HG03139 (cell line): ENCODE data around the gene SVOPL.

Source experiments
- ATAC-seq: cut with Tn5 transposase; IDR thresholded peaks from one replicate; pipeline ENCODE4 v1.9.1; 2021; ENCODE audit not compliant: unreplicated experiment

SVOPL gene

GRCh38 chr7:138610671-138611170 is 90.4 kb downstream of the SVOPL start:
- ATAC-seq: no peak

- no peak for ATAC-seq
These were observed 92.9 kb downstream of the SVOPL start for GRCh38 chr7:138608275-138608674.

- ATAC-seq: no peak
These were observed 93.7 kb downstream of the SVOPL start for GRCh38 chr7:138607216-138608126.

- no peak for ATAC-seq
These were observed 94.9 kb downstream of the SVOPL start for GRCh38 chr7:138606236-138606635.

GRCh38 chr7:138603549-138604318 is 97.4 kb downstream of the SVOPL start:
- ATAC-seq: no peak

- ATAC-seq: no peak
These were observed 98.7 kb downstream of the SVOPL start for GRCh38 chr7:138602451-138602850.

- ATAC-seq: no peak
These were observed 105.7 kb downstream of the SVOPL start for GRCh38 chr7:138595454-138595853.

- ATAC-seq: no peak
These were observed 111.0 kb downstream of the SVOPL start for GRCh38 chr7:138590154-138590553.

GRCh38 chr7:138588986-138589385 is 112.2 kb downstream of the SVOPL start:
- no peak for ATAC-seq

GRCh38 chr7:138587485-138587884 is 113.7 kb downstream of the SVOPL start:
- ATAC-seq: no peak

GRCh38 chr7:138585283-138585993 is 115.7 kb downstream of the SVOPL start:
- ATAC-seq: no peak

GRCh38 chr7:138584696-138585095 is 116.5 kb downstream of the SVOPL start:
- no peak for ATAC-seq

GRCh38 chr7:138584283-138584682 is 116.9 kb downstream of the SVOPL start:
- no peak for ATAC-seq

GRCh38 chr7:138581065-138581464 is 120.1 kb downstream of the SVOPL start:
- ATAC-seq: no peak

- no peak for ATAC-seq
These were observed 121.5 kb downstream of the SVOPL start for GRCh38 chr7:138579671-138580070.

- no peak for ATAC-seq
These were observed 122.0 kb downstream of the SVOPL start for GRCh38 chr7:138579136-138579535.

- no peak for ATAC-seq
These were observed 125.2 kb downstream of the SVOPL start for GRCh38 chr7:138575897-138576428.

- no peak for ATAC-seq
These were observed 127.4 kb downstream of the SVOPL start for GRCh38 chr7:138573741-138574140.

GRCh38 chr7:138570715-138571114 is 130.4 kb downstream of the SVOPL start:
- ATAC-seq: no peak

- ATAC-seq: no peak
These were observed 131.7 kb downstream of the SVOPL start for GRCh38 chr7:138569418-138569817.

GRCh38 chr7:138568655-138569054 is 132.5 kb downstream of the SVOPL start:
- ATAC-seq: no peak
